Esophagus squamous epithelium (tissue), 4 donors: ENCODE measurements around the gene XG.
"Not testable (repeated sequence)": the region's sequence is repeated elsewhere in the genome, so short reads cannot be mapped to it uniquely, and the experiment has no call there.

Source experiments
- POLR2A ChIP-seq, 4 donors: fragments of 450-650 bp; IDR thresholded peaks; one replicate each; pipeline ENCODE4 v1.6.1; 2017; ENCODE audit warnings: antibody characterized with exemption in 4 of 4, mild to moderate bottlenecking in 4 of 4, moderate library complexity in 3 of 4
- TF ChIP-seq, protein P1 (sequence below), 6 experiments: fragments of 450-650 bp in 4 of 6; fragments of 200-600 bp in 2 of 6; sonication (generic) in 2 of 6; IDR thresholded peaks; one replicate each; pipeline ENCODE4 v1.5.1; 2016 to 2019; ENCODE audit warnings: antibody characterized with exemption in 6 of 6, mild to moderate bottlenecking in 4 of 6, moderate library complexity in 4 of 6

- TF ChIP-seq POLR2A (IDR thresholded peaks at IDR 0.05), result not testable (repeated sequence)
- TF ChIP-seq, protein P1, sequence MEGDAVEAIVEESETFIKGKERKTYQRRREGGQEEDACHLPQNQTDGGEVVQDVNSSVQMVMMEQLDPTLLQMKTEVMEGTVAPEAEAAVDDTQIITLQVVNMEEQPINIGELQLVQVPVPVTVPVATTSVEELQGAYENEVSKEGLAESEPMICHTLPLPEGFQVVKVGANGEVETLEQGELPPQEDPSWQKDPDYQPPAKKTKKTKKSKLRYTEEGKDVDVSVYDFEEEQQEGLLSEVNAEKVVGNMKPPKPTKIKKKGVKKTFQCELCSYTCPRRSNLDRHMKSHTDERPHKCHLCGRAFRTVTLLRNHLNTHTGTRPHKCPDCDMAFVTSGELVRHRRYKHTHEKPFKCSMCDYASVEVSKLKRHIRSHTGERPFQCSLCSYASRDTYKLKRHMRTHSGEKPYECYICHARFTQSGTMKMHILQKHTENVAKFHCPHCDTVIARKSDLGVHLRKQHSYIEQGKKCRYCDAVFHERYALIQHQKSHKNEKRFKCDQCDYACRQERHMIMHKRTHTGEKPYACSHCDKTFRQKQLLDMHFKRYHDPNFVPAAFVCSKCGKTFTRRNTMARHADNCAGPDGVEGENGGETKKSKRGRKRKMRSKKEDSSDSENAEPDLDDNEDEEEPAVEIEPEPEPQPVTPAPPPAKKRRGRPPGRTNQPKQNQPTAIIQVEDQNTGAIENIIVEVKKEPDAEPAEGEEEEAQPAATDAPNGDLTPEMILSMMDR (IDR thresholded peaks at IDR 0.05), result peak; percentile 49 to 85 (median 69)
Observed at GRCh38 chrX:2812161-2812907, 60.5 kb downstream of the XG start.
